Sigmoid colon (tissue), 7 donors: ENCODE results near the gene INF2. TPM values are rescaled to one million over a fixed set of nuclear protein-coding genes. Genes with fewer than 3 reads are reported as not detected.
"Not testable (repeated sequence)": the region's sequence is repeated elsewhere in the genome, so short reads cannot be mapped to it uniquely, and the experiment has no call there.

ENCODE experiments used
- DNase-seq: peaks from one replicate; pipeline ENCODE4 v3.0.0-alpha.2; 2019
- H3K27ac ChIP-seq, 4 donors: fragments of 200-600 bp; sonication (generic); one replicate each; pipeline ENCODE4 v1.5.1; 2016 to 2019; ENCODE audit warnings: mild to moderate bottlenecking in 1 of 4
- H3K27me3 ChIP-seq, 3 donors: fragments of 200-600 bp; sonication (generic); one replicate each; pipeline ENCODE4 v1.5.1; 2019; ENCODE audit warnings: mild to moderate bottlenecking in 1 of 3
- H3K36me3 ChIP-seq, 4 donors: fragments of 200-600 bp; sonication (generic); one replicate each; pipeline ENCODE4 v1.5.1; 2016 to 2019
- H3K4me1 ChIP-seq, 4 donors: fragments of 200-600 bp; sonication (generic); one replicate each; pipeline ENCODE4 v1.5.1; 2017 to 2019
- H3K4me3 ChIP-seq, 4 donors: fragments of 200-600 bp; sonication (generic); one replicate each; pipeline ENCODE4 v1.5.1; 2017 to 2019; ENCODE audit warnings: mild to moderate bottlenecking in 2 of 4, moderate library complexity in 1 of 4
- H3K9me3 ChIP-seq, 4 donors: fragments of 200-600 bp in 3 of 4; sonication (generic) in 3 of 4; one replicate each; pipeline versions ENCODE4 v1.5.1 to v1.6.1; 2013 to 2019
- EP300 ChIP-seq, 4 donors: sonication (generic); formaldehyde crosslinking; IDR thresholded peaks; one replicate each; pipeline ENCODE4 v1.6.1; 2017; ENCODE audit warnings: antibody characterized with exemption in 4 of 4
- POLR2A ChIP-seq, 2 donors: fragments of 450-650 bp; IDR thresholded peaks; one replicate each; pipeline ENCODE4 v1.6.1; 2016; ENCODE audit warnings: antibody characterized with exemption in 2 of 2, mild to moderate bottlenecking in 2 of 2, moderate library complexity in 2 of 2
- POLR2AphosphoS5 ChIP-seq, 4 donors: sonication (generic); formaldehyde crosslinking; IDR thresholded peaks; one replicate each; pipeline ENCODE4 v1.6.1; 2017; ENCODE audit warnings: antibody characterized with exemption in 4 of 4
- WGBS, 2 donors: extraction: QIAGEN DNeasy Blood & Tissue Kit; methylation state at CpG; one replicate each; pipeline ENCODE4 v1.1.7; 2013; 5-methylcytosine and 5-hydroxymethylcytosine counted together
- intact Hi-C: fragments of 100-400 bp; cut with DNase I; formaldehyde crosslinking; loops from one replicate; pipeline ENCODE4 v1.15.1; 2023
- polyA plus RNA-seq, 3 donors: library from polyadenylated mRNA; stranded (reverse); fragments of 200-250 nt; gene quantifications; one replicate each; pipeline ENCODE4 v1.2.3, GENCODE V29; 2013
- total RNA-seq, 4 donors: library from RNA; depleted of rRNA; stranded (reverse); fragments of >200 nt; gene quantifications; one replicate each; pipeline ENCODE4 v1.1.0, GENCODE V29; 2016
- TF ChIP-seq, protein P1 (sequence below), 4 experiments: fragments of 450-650 bp in 3 of 4; fragments of 200-600 bp in 1 of 4; IDR thresholded peaks; one replicate each; pipeline ENCODE4 v1.5.1; 2016 to 2019; ENCODE audit warnings: antibody characterized with exemption in 4 of 4, mild to moderate bottlenecking in 3 of 4, moderate library complexity in 2 of 4
- donor health status: healthy with polysubstance abuse.
- donor health status: Bipolar disorder and iron deficiency.
- donor health status: healthy.

INF2 gene
- total and polyA plus RNA-seq, 7 donors, result 26.3 to 169 (median 67.0) TPM

DNA sequence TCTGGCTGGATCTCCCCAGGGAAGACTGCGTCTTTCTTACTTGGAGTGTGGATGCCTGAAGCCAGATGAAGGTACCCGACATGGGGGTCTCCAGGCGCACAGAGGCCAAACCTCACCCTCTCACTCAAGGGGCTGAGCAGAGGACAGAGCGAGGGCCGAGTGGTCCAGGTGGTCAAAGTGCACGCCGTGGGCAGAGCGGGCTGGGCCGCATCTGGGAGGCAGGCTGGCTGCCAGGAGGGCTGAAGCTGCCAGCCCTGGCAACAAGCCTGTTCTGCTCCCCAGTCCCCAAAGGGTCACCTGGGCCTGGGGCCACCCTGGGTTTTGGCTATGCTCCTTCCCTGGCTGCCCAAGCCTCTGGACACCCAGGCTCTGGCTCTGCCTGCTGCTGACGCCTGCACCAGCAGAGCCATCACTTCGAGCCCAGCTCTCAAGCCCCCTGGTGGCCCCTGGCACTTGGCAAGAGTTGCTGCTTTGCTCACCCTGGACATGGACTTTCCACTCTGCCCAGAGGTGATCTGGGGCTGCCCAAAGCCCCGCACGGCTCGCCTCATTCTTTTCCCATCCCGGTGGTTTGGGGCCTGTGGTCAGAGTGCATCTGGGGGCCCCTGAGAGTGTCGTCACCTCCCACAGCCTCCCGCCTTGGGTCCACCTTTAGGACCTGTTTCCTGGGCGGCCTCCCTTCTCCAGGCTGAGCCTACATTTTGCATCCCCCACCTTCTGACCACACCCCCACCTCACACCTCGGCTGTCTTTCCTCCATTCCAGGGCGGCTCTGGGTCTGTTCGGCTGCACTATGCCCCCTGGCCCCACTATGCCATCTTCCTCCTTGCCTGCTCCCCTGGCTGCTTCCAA lies 37.4 kb downstream of the INF2 start:
- no peak overlapping the region for H3K27ac ChIP-seq
- WGBS, 2 donors, result 55 to 71% methylated on average over 21 of the region's 21 CpGs
- H3K9me3 ChIP-seq, result no peaks in the 10 kb centered on the region
- H3K36me3 ChIP-seq, result no peaks in the 10 kb centered on the region
- peaks cover 0 to 40% (median 38%) of the 10 kb centered on the region in 4 donors for H3K4me1 ChIP-seq
- intact Hi-C loops, result no loop called here
- H3K4me3 ChIP-seq, result no peak overlapping the region
- H3K27me3 ChIP-seq, result peaks cover 6 to 38% (median 7%) of the 10 kb centered on the region in 3 donors
- TF ChIP-seq POLR2AphosphoS5 (IDR thresholded peaks at IDR 0.05) (no peak), EP300 (IDR thresholded peaks at IDR 0.05) (no peak), POLR2A (IDR thresholded peaks at IDR 0.05) (no peak)
- TF ChIP-seq, protein P1, sequence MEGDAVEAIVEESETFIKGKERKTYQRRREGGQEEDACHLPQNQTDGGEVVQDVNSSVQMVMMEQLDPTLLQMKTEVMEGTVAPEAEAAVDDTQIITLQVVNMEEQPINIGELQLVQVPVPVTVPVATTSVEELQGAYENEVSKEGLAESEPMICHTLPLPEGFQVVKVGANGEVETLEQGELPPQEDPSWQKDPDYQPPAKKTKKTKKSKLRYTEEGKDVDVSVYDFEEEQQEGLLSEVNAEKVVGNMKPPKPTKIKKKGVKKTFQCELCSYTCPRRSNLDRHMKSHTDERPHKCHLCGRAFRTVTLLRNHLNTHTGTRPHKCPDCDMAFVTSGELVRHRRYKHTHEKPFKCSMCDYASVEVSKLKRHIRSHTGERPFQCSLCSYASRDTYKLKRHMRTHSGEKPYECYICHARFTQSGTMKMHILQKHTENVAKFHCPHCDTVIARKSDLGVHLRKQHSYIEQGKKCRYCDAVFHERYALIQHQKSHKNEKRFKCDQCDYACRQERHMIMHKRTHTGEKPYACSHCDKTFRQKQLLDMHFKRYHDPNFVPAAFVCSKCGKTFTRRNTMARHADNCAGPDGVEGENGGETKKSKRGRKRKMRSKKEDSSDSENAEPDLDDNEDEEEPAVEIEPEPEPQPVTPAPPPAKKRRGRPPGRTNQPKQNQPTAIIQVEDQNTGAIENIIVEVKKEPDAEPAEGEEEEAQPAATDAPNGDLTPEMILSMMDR (IDR thresholded peaks at IDR 0.05), result no peak
- no peak for DNase-seq

DNA sequence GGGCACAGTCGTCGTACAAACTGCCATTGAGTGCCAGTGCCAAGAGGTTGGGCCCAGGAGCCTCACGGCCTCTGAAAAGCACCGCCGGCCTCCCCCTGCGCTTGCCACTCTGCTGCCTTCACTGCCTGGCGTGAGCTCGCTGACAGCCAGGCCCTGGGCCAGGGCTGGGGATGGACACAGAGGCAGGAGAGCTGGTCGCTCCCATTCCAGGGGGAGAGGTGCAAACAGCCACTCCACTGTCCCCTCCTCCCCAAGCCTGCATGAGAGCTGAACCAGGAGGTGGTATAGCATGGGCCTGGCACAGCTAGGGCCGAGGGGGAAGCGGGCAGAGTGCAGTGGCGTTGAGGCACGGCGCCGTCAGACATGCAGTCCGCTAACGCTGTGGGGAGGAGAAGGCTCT lies 39.2 kb downstream of the INF2 start:
- peaks cover 0 to 22% (median 21%) of the 10 kb centered on the region in 4 donors for H3K4me1 ChIP-seq
- TF ChIP-seq POLR2A (IDR thresholded peaks at IDR 0.05), result no peak
- TF ChIP-seq, protein P1 (IDR thresholded peaks at IDR 0.05), result no peak
- TF ChIP-seq POLR2AphosphoS5 (IDR thresholded peaks at IDR 0.05), result no peak
- TF ChIP-seq EP300 (IDR thresholded peaks at IDR 0.05), result no peak
- intact Hi-C loops, result no loop called here

DNA sequence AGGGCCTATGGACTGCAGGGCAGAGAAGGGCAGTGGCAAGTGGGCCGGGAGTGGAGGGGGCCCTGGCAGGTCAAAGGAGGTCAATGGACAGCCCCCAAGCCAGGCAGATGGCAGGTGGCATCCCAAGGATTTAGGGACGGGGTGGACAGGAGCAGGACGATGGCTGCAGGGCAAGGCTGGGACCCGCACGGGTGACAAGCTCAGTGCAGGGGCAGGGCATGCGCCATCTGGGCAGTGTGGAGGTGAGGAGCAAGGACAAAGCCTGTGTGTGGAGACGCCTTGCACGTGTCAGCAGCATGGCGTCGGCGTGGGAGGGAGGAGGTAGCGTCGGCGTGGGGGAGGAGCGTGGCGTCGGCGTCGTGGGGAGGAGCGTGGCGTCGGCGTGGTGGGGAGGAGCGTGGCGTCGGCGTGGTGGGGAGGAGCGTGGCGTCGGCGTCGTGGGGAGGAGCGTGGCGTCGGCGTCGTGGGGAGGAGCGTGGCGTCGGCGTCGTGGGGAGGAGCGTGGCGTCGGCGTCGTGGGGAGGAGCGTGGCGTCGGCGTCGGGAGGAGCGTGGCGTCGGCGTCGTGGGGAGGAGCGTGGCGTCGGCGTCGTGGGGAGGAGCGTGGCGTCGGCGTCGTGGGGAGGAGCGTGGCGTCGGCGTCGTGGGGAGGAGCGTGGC lies 39.9 kb downstream of the INF2 start:
- H3K4me3 ChIP-seq, H3K36me3 ChIP-seq, DNase-seq, H3K27ac ChIP-seq, intact Hi-C loops, H3K9me3 ChIP-seq: not testable (repeated sequence)
- WGBS, 2 donors, result 95 to 96% methylated on average over 63 to 73 of the region's 73 CpGs
- H3K27me3 ChIP-seq, result peaks cover 6 to 36% (median 7%) of the 10 kb centered on the region in 3 donors
- peaks cover 0 to 15% (median 15%) of the 10 kb centered on the region in 4 donors for H3K4me1 ChIP-seq

More for the DNA sequence above, 39.2 kb downstream of the INF2 start:
- WGBS, 2 donors, result 90 to 92% methylated on average over 17 of the region's 17 CpGs
- H3K4me3 ChIP-seq, result no peak overlapping the region
- H3K27me3 ChIP-seq, result peaks cover 6 to 38% (median 7%) of the 10 kb centered on the region in 3 donors
- no peak for DNase-seq
- no peaks in the 10 kb centered on the region for H3K36me3 ChIP-seq
- no peak overlapping the region for H3K27ac ChIP-seq
- no peaks in the 10 kb centered on the region for H3K9me3 ChIP-seq

DNA sequence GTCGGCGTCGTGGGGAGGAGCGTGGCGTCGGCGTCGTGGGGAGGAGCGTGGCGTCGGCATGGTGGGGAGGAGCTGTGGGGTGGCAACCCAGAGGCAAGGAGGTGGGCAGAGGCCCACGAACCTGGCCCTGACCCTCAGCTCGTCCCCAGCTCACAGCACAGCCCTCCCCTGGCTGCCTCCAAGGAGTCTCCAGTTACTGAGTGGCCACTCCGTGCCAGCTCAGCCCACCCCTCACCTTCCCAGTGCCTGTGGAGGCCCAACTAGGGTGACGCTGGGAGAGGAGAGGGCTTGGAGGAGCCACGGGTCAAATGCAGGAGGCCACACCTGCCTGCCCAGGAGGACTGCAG lies 40.4 kb downstream of the INF2 start:
- DNase-seq, result no peak
- H3K27me3 ChIP-seq, result peaks cover 6 to 31% (median 6%) of the 10 kb centered on the region in 3 donors
- H3K4me1 ChIP-seq, result peaks cover 0 to 10% (median 10%) of the 10 kb centered on the region in 4 donors
- H3K36me3 ChIP-seq, result no peaks in the 10 kb centered on the region
- H3K27ac ChIP-seq, result no peak overlapping the region
- intact Hi-C loops, result no loop called here
- H3K4me3 ChIP-seq, result no peak overlapping the region
- H3K9me3 ChIP-seq, result no peaks in the 10 kb centered on the region
- TF ChIP-seq POLR2AphosphoS5 (IDR thresholded peaks at IDR 0.05) (no peak), EP300 (IDR thresholded peaks at IDR 0.05) (no peak), POLR2A (IDR thresholded peaks at IDR 0.05) (no peak)
- TF ChIP-seq, protein P1 (IDR thresholded peaks at IDR 0.05), result no peak
- WGBS, 2 donors, result 89 to 92% methylated on average over 16 of the region's 16 CpGs

DNA sequence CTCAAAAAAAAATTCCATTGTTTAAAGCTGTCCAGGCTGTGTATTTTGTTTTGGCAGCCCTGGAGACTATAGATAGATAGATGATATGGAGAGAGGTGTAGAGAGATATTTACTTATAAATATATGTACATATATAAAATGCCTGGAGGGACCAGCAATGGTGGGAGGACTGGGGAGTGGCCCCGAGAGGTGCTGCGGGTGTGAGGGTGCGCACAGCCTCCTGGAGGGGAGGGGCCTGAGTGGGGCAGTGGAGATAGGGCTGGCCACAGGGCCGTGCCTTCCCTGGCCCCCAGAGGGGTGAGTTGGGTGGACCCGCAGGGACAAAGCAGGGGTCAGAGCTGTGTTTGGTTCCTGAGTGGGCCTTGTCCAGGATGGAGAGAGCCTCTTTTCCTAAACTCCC lies 41.1 kb downstream of the INF2 start:
- intact Hi-C loops, result no loop called here
- DNase-seq, result no peak
- Histone ChIP-seq H3K36me3 (no peaks in the 10 kb centered on the region), H3K27ac (no peak overlapping the region), H3K9me3 (no peaks in the 10 kb centered on the region), H3K27me3 (peaks cover 0 to 24% (median 5%) of the 10 kb centered on the region in 3 donors), H3K4me1 (peaks cover 0 to 9% (median 5%) of the 10 kb centered on the region in 4 donors), H3K4me3 (no peak overlapping the region)
- TF ChIP-seq POLR2AphosphoS5 (IDR thresholded peaks at IDR 0.05), result no peak
- TF ChIP-seq EP300 (IDR thresholded peaks at IDR 0.05), result no peak
- TF ChIP-seq, protein P1 (IDR thresholded peaks at IDR 0.05), result no peak
- TF ChIP-seq POLR2A (IDR thresholded peaks at IDR 0.05), result no peak
- 80 to 81% methylated on average over 5 of the region's 5 CpGs for WGBS, 2 donors
